Testis (tissue), 2 donors: Measurements from ENCODE around the gene C4orf36.

Source experiments
- POLR2A ChIP-seq: fragments of 450-650 bp; IDR thresholded peaks from one replicate; pipeline ENCODE4 v1.6.1; 2017; ENCODE audit warnings: antibody characterized with exemption, mild to moderate bottlenecking, moderate library complexity
- TF ChIP-seq, protein P1 (sequence below), 3 experiments: fragments of 450-650 bp in 2 of 3; fragments of 200-600 bp in 1 of 3; sonication (generic) in 1 of 3; IDR thresholded peaks; one replicate each; pipeline ENCODE4 v1.5.1; 2016 to 2019; ENCODE audit warnings: antibody characterized with exemption in 3 of 3, mild to moderate bottlenecking in 2 of 3, moderate library complexity in 1 of 3

- TF ChIP-seq, protein P1, sequence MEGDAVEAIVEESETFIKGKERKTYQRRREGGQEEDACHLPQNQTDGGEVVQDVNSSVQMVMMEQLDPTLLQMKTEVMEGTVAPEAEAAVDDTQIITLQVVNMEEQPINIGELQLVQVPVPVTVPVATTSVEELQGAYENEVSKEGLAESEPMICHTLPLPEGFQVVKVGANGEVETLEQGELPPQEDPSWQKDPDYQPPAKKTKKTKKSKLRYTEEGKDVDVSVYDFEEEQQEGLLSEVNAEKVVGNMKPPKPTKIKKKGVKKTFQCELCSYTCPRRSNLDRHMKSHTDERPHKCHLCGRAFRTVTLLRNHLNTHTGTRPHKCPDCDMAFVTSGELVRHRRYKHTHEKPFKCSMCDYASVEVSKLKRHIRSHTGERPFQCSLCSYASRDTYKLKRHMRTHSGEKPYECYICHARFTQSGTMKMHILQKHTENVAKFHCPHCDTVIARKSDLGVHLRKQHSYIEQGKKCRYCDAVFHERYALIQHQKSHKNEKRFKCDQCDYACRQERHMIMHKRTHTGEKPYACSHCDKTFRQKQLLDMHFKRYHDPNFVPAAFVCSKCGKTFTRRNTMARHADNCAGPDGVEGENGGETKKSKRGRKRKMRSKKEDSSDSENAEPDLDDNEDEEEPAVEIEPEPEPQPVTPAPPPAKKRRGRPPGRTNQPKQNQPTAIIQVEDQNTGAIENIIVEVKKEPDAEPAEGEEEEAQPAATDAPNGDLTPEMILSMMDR (IDR thresholded peaks at IDR 0.05), result no peak
- no peak for TF ChIP-seq POLR2A
These were observed 15.1 kb downstream of the C4orf36 start for GRCh38 chr4:86876894-86877685.
